ENCODE data around the gene PHPT1. TPM values are rescaled to one million over a fixed set of nuclear protein-coding genes. Genes with fewer than 3 reads are reported as not detected.

Gene PHPT1
- total and polyA plus RNA-seq, 2 of the 13 experiments (the other 11 are each of a cell fraction or from before 2014, with no cell fraction given), result 189 to 192 TPM

DNA sequence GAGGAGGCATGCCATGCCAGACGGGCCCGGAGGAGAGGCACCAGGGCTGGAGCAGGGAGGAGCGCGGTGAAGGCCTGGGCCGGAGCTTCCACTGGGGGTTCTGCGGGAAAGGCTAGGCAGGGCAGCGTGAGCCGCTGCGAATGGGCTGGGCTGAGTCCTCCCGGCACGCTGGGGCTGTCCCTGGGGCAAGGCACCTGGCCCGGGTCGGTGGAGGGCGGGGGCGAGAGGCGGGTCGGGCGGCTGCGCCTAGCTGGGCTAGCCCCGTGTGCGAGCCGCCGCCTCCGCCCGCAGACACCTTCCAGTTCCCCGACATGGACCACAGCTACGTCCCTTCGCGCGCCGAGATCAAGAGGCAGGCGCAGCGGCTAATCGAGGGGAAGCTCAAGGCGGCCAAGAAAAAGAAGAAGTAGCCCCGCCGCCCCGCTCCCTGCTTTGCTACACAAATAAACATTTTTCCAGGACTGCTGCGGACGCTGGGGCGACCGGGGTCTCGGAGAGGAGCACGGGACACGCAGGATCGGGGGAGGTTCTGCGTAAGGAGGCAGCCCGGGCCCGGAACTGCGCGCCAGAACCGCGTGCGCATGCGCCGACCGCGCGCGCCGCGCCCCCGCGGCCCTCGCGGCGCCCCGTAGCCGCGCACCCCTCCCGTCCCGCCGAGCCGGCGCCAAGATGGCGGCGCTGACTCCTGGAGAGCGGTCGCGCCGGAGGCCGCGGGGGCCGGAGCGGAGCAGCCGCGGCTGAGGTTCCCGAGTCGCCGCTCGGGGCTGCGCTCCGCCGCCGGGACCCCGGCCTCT lies 41.7 kb upstream of the PHPT1 start, which contains the start of gene RABL6 (continued):
- TF ChIP-seq, protein P1, sequence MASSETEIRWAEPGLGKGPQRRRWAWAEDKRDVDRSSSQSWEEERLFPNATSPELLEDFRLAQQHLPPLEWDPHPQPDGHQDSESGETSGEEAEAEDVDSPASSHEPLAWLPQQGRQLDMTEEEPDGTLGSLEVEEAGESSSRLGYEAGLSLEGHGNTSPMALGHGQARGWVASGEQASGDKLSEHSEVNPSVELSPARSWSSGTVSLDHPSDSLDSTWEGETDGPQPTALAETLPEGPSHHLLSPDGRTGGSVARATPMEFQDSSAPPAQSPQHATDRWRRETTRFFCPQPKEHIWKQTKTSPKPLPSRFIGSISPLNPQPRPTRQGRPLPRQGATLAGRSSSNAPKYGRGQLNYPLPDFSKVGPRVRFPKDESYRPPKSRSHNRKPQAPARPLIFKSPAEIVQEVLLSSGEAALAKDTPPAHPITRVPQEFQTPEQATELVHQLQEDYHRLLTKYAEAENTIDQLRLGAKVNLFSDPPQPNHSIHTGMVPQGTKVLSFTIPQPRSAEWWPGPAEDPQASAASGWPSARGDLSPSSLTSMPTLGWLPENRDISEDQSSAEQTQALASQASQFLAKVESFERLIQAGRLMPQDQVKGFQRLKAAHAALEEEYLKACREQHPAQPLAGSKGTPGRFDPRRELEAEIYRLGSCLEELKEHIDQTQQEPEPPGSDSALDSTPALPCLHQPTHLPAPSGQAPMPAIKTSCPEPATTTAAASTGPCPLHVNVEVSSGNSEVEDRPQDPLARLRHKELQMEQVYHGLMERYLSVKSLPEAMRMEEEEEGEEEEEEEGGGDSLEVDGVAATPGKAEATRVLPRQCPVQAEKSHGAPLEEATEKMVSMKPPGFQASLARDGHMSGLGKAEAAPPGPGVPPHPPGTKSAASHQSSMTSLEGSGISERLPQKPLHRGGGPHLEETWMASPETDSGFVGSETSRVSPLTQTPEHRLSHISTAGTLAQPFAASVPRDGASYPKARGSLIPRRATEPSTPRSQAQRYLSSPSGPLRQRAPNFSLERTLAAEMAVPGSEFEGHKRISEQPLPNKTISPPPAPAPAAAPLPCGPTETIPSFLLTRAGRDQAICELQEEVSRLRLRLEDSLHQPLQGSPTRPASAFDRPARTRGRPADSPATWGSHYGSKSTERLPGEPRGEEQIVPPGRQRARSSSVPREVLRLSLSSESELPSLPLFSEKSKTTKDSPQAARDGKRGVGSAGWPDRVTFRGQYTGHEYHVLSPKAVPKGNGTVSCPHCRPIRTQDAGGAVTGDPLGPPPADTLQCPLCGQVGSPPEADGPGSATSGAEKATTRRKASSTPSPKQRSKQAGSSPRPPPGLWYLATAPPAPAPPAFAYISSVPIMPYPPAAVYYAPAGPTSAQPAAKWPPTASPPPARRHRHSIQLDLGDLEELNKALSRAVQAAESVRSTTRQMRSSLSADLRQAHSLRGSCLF (CRISPR knock-in tag; IDR thresholded peaks at IDR 0.05; ENCODE audit: borderline replicate concordance), result no peak
- TF ChIP-seq ZNF33A (CRISPR knock-in tag; IDR thresholded peaks at IDR 0.05; ENCODE audit: borderline replicate concordance) (no peak), ZNF878 (CRISPR knock-in tag; IDR thresholded peaks at IDR 0.05) (0 out of 2 replicates have a peak, but pooled peaks have one; percentile 33), ZNF282 (IDR thresholded peaks at IDR 0.05; ENCODE audit: partially characterized antibody) (no peak), GATA4 (IDR thresholded peaks at IDR 0.05; ENCODE audit: borderline replicate concordance, low read depth) (0 out of 2 replicates have a peak, but pooled peaks have one; percentile 36), HOXA9 (CRISPR knock-in tag; IDR thresholded peaks at IDR 0.05; ENCODE audit: borderline replicate concordance) (no peak), FOXO1 (CRISPR knock-in tag; IDR thresholded peaks at IDR 0.05) (no peak), KAT8 (CRISPR knock-in tag; IDR thresholded peaks at IDR 0.05) (0 out of 2 replicates have a peak, but pooled peaks have one; percentile 39), ZNF484 (CRISPR knock-in tag; IDR thresholded peaks at IDR 0.05; ENCODE audit: borderline replicate concordance, low read depth) (no peak), ZNF674 (CRISPR knock-in tag; IDR thresholded peaks at IDR 0.05; ENCODE audit: low read depth) (peak; percentile 51; the same call in 1 of the 2 replicates), ZNF709 (CRISPR knock-in tag; IDR thresholded peaks at IDR 0.05) (0 out of 2 replicates have a peak, but pooled peaks have one; percentile 34), ZNF768 (CRISPR knock-in tag; IDR thresholded peaks at IDR 0.05) (no peak), ZNF17 (CRISPR knock-in tag; IDR thresholded peaks at IDR 0.05) (no peak)
- TF ChIP-seq, protein P2, sequence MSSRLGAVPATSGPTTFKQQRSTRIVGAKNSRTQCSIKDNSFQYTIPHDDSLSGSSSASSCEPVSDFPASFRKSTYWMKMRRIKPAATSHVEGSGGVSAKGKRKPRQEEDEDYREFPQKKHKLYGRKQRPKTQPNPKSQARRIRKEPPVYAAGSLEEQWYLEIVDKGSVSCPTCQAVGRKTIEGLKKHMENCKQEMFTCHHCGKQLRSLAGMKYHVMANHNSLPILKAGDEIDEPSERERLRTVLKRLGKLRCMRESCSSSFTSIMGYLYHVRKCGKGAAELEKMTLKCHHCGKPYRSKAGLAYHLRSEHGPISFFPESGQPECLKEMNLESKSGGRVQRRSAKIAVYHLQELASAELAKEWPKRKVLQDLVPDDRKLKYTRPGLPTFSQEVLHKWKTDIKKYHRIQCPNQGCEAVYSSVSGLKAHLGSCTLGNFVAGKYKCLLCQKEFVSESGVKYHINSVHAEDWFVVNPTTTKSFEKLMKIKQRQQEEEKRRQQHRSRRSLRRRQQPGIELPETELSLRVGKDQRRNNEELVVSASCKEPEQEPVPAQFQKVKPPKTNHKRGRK (CRISPR knock-in tag; IDR thresholded peaks at IDR 0.05), result no peak
- TF ChIP-seq, protein P3, sequence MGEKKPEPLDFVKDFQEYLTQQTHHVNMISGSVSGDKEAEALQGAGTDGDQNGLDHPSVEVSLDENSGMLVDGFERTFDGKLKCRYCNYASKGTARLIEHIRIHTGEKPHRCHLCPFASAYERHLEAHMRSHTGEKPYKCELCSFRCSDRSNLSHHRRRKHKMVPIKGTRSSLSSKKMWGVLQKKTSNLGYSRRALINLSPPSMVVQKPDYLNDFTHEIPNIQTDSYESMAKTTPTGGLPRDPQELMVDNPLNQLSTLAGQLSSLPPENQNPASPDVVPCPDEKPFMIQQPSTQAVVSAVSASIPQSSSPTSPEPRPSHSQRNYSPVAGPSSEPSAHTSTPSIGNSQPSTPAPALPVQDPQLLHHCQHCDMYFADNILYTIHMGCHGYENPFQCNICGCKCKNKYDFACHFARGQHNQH (CRISPR knock-in tag; IDR thresholded peaks at IDR 0.05), result 0 out of 2 replicates have a peak, but pooled peaks have one; percentile 14
- TF ChIP-seq, protein P4, sequence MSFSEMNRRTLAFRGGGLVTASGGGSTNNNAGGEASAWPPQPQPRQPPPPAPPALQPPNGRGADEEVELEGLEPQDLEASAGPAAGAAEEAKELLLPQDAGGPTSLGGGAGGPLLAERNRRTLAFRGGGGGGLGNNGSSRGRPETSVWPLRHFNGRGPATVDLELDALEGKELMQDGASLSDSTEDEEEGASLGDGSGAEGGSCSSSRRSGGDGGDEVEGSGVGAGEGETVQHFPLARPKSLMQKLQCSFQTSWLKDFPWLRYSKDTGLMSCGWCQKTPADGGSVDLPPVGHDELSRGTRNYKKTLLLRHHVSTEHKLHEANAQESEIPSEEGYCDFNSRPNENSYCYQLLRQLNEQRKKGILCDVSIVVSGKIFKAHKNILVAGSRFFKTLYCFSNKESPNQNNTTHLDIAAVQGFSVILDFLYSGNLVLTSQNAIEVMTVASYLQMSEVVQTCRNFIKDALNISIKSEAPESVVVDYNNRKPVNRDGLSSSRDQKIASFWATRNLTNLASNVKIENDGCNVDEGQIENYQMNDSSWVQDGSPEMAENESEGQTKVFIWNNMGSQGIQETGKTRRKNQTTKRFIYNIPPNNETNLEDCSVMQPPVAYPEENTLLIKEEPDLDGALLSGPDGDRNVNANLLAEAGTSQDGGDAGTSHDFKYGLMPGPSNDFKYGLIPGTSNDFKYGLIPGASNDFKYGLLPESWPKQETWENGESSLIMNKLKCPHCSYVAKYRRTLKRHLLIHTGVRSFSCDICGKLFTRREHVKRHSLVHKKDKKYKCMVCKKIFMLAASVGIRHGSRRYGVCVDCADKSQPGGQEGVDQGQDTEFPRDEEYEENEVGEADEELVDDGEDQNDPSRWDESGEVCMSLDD (CRISPR knock-in tag; IDR thresholded peaks at IDR 0.05; ENCODE audit: borderline replicate concordance), result no peak

Data from HepG2 (cell line).